ENCODE measurements around the gene TNFSF15.

The TNFSF15 gene

DNA sequence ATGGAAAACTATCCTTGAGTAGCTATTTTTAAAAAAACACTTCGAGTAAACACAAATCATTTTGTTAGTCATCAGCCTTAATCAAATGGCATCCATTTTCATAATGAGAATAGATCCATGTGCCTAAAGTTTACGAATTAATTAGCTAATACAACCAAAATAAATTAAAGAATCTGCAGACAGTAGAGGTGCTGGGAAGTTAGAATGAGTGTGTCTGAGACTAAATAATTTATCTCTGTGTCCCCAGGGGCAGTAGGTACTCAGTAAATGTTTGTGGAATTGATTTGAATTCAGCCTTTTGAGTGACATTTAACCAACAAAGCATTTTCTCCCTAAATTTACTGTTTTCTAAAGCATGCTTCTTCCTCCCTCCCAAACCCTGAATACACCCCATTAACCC lies 18.6 kb downstream of the TNFSF15 start:
- DNase-seq: no peak

- DNase-seq: no peak
Measured at GRCh38 chr9:114785866-114786650, 19.8 kb downstream of the TNFSF15 start.

DNA sequence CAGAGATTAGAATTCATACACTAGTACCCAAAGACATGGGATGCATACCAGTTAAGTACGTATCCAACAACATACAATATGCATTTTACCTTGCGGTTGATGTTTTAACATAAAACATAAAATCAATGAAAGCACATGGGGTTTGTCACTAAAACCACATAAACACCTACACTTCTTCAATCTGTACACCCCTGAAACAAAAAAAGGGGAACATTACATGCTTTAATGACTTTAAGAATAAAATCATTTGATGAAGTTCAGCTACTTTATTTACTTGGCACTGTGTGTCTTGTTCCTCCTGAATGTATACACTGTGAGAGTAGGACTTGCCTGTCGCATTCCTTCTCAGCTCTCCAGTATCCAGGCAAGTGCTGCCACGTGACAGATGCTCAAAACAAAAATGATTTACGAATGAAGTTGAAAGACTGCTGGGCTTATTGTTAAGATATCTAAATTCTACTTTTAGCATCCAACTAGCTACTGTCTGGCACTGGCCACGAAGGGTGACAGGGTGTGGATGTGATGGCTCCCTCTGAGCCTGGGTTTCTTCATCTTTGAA lies 21.0 kb downstream of the TNFSF15 start:
- DNase-seq: no peak

DNA sequence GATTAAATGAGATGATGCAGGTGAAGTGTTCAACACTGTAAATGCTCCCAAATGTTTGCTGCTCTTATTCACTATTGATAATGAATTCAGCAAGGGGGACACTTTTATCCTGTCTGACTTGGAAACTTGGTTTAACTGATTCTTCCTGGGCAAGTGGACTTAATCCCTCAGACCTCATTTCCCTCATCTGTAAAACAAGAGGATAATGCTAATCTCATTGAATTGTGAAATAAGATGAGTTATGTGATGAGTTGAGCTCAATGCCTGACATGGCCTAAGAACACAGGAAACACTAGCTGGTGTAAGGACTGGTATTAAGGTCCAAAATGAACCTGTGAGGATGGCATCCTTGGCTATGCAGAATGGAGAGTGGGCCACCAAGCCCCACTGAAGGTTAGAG lies 23.3 kb downstream of the TNFSF15 start:
- DNase-seq: no peak

DNA sequence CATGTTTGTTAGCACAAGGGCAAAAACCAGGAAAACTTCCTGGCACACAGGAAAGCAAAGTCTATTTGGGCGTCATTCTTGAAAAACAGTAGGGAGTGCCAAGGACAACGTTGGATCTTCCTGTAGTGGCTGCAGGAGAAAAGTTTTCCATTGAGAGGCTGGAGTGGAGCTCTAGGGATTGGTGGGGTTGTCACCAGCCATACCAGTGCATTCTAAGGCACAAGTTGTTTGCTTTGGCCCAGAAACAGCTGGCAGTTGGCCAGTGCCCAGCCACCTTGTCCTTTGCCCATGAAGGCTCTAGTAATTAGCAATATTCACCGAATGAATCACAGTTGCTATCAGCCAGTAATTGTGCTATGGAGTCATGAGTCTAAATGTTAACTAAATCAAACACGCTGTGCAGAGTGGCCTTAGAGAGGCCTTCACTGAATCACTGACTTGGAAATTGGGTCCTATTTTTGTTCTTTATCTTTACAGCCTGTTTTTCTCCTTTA lies 26.4 kb downstream of the TNFSF15 start:
- no peak for DNase-seq

DNA sequence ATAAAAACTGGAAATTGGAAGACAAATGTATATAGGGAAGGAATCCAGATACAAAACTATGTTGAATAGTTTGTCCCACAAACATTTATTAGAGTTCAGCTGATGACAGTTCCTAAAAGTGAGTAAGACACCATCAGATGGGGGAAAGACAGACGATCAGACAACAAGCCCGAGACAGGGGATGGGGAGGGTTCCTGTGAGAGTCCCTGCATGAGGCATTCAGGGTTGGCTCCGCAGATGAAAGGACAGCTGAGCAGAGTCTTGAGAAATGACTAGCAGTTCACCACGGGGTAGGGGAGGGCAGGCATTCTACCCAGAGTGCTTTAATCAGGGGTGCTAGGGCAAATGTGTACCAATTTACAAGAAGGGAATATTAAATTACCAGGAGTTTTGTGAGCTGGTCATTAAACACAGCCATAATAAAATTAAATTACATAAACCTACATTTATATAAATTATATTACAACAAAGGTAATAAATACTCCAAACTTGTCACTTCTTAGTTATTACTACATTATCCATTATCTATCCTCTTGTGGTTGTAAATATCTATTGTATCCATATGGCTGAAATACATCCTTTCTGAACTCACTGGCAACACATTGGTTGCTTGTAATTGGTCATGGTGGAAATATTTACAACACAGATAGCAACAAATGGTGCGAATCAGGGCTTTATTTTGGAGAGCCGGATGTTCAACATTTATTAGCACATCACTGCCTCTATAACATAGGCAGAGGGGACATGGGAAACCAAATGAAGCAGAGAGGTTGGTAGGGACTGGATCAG lies 27.8 kb downstream of the TNFSF15 start:
- peak; percentile 52 for DNase-seq

- DNase-seq: no peak
Measured at GRCh38 chr9:114776683-114777399, 29.0 kb downstream of the TNFSF15 start.

- no peak for DNase-seq
Measured at GRCh38 chr9:114775981-114776380, 29.9 kb downstream of the TNFSF15 start.

GRCh38 chr9:114775121-114775520 lies 30.7 kb downstream of the TNFSF15 start:
- DNase-seq: no peak

DNA sequence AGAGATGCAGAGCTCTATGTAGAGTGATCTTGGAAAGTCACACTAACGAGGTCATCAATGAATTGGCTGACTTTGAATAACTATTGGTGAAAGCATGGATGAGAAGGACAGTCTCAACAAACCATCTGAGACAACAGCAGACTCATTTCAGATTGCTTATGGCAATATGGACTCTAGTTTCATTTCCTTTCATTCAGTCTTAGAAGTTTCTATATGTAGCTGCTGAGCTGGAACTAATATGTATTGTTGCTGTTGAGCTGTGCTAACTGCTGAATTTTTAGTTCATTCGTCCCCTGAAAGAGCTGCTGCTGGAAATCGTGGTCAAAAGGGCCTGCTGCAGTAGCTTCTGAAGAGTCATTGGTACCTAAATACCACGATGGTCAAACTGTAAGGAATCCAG lies 31.3 kb downstream of the TNFSF15 start:
- no peak for DNase-seq

GRCh38 chr9:114771889-114772288 lies 34.0 kb downstream of the TNFSF15 start:
- DNase-seq: no peak

DNA sequence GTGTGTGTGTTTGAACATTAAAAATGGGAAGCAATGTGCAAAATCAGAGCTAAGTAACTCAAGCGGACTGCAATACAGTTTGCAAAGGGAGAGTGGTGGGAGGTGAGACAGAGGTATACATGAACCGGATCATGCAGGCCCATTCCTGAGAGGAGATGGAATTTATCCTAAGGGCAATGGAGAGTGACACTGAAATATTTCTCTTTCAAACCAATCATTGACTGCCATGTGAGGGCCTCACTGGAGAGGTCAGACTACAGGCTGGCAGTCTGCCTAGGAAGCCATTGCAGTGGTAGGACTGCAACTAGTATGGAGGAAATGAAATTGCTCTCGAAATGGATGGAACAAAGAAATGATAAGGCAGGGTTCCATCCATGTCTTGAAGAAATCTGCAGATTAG lies 34.8 kb downstream of the TNFSF15 start:
- no peak for DNase-seq

DNA sequence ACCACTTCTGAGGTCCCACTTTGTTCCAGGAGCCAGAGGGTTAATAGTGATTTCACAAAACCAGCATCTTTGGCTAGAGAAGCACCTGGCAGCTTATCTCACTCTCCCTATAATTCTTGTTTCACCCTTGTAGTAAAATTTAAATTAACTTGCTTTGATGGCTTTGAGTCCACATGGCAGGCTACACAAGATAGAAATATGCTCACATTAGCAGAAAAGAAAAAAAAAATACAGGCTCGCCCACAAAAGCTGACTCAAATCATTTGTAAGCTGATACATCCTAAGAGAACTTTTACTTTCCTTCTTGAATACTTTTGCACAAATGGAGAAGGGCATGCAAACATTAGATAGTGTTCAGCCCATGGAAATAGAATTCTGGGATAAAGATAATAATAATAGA lies 36.2 kb downstream of the TNFSF15 start:
- no peak for DNase-seq

- no peak for DNase-seq
Measured at GRCh38 chr9:114763220-114763619, 42.6 kb downstream of the TNFSF15 start.

GRCh38 chr9:114761523-114761922 lies 44.3 kb downstream of the TNFSF15 start:
- no peak for DNase-seq

DNA sequence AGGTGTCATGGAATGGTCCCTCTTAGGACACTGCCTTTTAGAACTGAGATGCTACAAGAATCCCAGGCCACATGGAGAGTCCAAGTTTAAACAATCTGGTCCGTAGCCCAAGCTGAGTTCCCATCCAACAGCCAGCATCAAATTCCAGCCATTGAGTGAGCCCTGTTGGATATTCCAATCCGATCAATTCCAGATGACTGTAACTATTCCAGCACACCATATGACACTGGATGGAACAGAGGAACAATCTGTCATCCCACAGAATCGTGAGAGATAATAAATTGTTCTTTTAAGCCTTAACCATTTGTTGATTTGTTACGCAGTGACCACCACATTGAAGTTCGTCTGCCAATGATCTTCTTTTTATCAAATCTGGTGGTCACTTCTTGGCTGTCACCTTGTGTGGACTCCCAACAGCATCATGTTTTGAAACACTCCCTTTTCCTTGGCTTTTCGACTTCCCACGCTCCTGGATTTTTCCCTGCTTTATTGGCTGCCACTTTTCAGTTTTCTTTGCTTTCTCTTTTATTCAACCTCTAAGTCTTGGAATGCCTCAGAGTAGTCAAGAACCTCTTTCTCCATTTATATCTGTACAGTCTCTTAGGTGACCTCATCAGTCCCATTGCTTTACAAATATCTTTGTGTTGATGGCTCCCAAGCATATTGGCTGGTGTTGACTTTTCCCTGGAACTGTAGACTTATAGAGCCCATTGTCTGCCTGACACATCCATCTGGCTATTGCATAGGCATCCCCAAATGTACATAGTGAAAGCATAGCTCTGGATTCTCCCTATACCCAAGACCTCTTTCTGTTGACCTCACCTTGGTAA lies 46.1 kb downstream of the TNFSF15 start:
- no peak for DNase-seq

DNA sequence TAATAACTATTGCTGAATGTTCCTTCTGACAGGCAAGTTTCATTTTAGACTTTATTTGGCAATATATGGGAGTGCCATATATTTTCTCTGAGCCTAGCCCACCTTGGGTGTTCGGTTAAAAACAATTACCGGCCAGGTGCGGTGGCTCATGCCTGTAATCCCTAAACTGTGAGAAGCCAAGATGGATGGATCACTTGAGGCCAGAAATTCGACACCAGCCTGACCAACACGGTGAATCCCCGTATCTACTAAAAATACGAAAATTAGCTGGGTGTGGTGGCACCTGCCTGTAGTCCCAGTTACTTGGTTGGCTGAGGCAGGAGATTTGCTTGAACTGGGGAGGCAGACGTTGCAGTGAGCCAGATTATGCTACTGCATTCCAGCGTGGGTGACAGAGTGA lies 47.9 kb downstream of the TNFSF15 start:
- DNase-seq: no peak

- DNase-seq: no peak
Measured at GRCh38 chr9:114757395-114757794, 48.4 kb downstream of the TNFSF15 start.

DNA sequence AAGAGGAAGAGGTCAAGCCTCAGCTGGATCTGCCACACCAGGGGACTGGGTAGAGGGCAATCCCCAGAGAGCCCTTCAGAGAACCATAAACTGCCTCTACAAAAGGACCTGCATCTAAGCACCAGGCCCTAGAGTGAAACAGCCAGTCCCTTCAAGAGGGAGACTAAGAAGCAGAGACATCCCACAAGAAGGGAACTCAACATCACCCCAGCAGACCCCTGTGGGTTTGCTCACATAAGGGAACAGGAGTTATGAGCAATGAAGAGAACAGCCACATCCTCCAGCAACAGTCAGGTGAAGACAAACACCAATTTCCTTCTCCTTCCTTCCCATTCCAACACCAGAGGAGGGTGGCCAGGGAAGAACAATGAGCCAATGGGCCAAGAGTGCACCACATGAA lies 48.9 kb downstream of the TNFSF15 start:
- DNase-seq: no peak

GRCh38 chr9:114754581-114754980 lies 51.3 kb downstream of the TNFSF15 start:
- no peak for DNase-seq

DNA sequence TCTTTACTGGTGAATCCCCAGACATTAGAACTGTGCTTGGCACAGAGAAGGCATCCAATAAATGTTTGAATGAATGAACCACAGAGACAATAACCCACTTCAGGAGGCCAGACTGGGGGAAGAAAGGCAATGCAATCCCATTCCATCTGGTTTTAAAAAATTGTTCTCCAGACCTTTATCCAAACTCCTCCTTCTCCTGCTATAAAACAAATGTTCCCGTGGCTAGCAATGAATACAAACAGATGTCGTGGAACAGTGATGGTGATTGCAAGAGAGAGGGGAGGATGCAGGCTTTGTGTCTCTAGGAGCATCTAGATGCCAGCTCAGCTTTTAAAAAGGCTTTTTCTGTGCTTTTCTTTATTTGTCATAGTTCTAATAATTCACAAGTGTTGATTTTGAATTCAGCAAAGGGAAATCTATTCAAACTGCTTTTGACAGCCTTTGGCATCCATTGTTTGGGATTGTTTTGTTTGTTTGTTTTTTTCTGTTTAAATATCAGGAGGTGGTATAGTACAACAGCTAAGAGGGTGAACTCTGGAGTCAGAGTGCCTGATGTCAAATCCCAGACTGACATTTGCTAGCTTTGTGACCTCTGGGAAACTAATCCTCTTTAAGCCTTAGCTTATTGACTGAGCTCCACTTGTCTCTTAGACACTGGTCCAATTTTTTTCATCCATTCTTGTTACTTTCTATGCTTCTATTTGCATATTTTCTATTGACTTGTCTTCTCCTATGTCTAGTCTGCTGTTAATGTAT lies 59.1 kb downstream of the TNFSF15 start:
- DNase-seq: no peak

All from stimulated activated CD4-positive, alpha-beta T cell treated with anti-CD3 and anti-CD28 coated beads, Interleukin-4, amount 100 ng/mL, for 24 hours (primary cell).